OCI-LY7 (cell line): ENCODE results near the gene ATXN1. TPM values are rescaled to one million over a fixed set of nuclear protein-coding genes. Genes with fewer than 3 reads are reported as not detected.

ENCODE experiments used
- BruUV-seq: library from RNA; stranded (reverse); fragments of 400-500 nt; replicated peaks from 2 replicates; lab custom pipeline; 2021; lab: Mats Ljungman, UMichigan
- CTCF ChIA-PET: fragments of 300-600 bp; sonication (Branson Sonifier 250); formaldehyde crosslinking; loops from one replicate; lab custom pipeline; 2022; ENCODE audit warnings: antibody characterized with exemption; ENCODE audit not compliant: unreplicated experiment; lab: Charles Lee
- POLR2A ChIA-PET: fragments of 300-600 bp; sonication (Branson Sonifier 250); formaldehyde crosslinking; loops from one replicate; lab custom pipeline; 2022; ENCODE audit warnings: antibody characterized with exemption; lab: Charles Lee
- DNase-seq: peaks from one replicate; pipeline ENCODE4 v3.0.0-alpha.2; 2015; ENCODE audit warnings: low spot score
- H2AFZ ChIP-seq: fragments of 200-600 bp; sonication (generic), shearing (Covaris generic); 2 replicates; pipeline ENCODE4 v1.6.1; 2014; ENCODE audit warnings: mild to moderate bottlenecking, antibody characterized with exemption, low read length, moderate library complexity
- H3K27ac ChIP-seq: fragments of 200-600 bp; sonication (generic); 2 replicates; pipeline ENCODE4 v1.5.1; 2014; ENCODE audit warnings: mixed run types, low read depth, mild to moderate bottlenecking, moderate library complexity, low read length, inconsistent platforms; ENCODE audit not compliant: poor library complexity, severe bottlenecking
- H3K36me3 ChIP-seq: fragments of 200-600 bp; sonication (generic); 2 replicates; pipeline ENCODE4 v1.6.1; 2014; ENCODE audit warnings: mild to moderate bottlenecking, antibody characterized with exemption, low read length, moderate library complexity, mixed read lengths; ENCODE audit not compliant: insufficient read depth
- H3K4me1 ChIP-seq: fragments of 200-600 bp; sonication (generic); 2 replicates; pipeline ENCODE4 v1.5.1; 2014; ENCODE audit warnings: mild to moderate bottlenecking, low read length; ENCODE audit not compliant: insufficient read depth, poor library complexity, severe bottlenecking
- H3K4me2 ChIP-seq: fragments of 200-600 bp; sonication (generic); 2 replicates; pipeline ENCODE4 v1.6.1; 2014; ENCODE audit warnings: mild to moderate bottlenecking, low read length
- H3K4me3 ChIP-seq: fragments of 200-600 bp; sonication (generic); 2 replicates; pipeline ENCODE4 v1.5.1; 2014; ENCODE audit warnings: mild to moderate bottlenecking, low read depth, low read length; ENCODE audit not compliant: poor library complexity, severe bottlenecking
- H3K79me2 ChIP-seq: fragments of 200-600 bp; sonication (generic); 2 replicates; pipeline ENCODE4 v1.6.1; 2016; ENCODE audit warnings: low read depth, mild to moderate bottlenecking, low read length, moderate library complexity, mixed read lengths; ENCODE audit not compliant: insufficient read depth
- H3K9me2 ChIP-seq: fragments of 200-600 bp; sonication (generic); 2 replicates; pipeline ENCODE4 v1.6.1; 2016; ENCODE audit warnings: mild to moderate bottlenecking, low read length, mixed read lengths; ENCODE audit not compliant: insufficient read depth
- H3K9me3 ChIP-seq: fragments of 200-600 bp; sonication (generic); 2 replicates; pipeline ENCODE4 v1.6.1; 2014; ENCODE audit warnings: mild to moderate bottlenecking, mixed run types, low read length, mixed read lengths
- H4K20me1 ChIP-seq: fragments of 200-600 bp; sonication (generic); 2 replicates; pipeline ENCODE4 v1.6.1; 2014; ENCODE audit warnings: mild to moderate bottlenecking, antibody characterized with exemption, low read length, moderate library complexity, mixed read lengths; ENCODE audit not compliant: insufficient read depth
- EZH2phosphoT487 ChIP-seq: fragments of 200-600 bp; sonication (generic); IDR thresholded peaks from 2 replicates; pipeline ENCODE4 v1.6.1; 2018; ENCODE audit warnings: low read depth, borderline replicate concordance, mild to moderate bottlenecking, mixed run types, antibody characterized with exemption, low read length, moderate library complexity, mixed read lengths
- intact Hi-C: fragments of 100-400 bp; cut with micrococcal nuclease; formaldehyde crosslinking; loops from one replicate; pipeline ENCODE4 v1.10.0; 2022; ENCODE audit not compliant: unreplicated experiment
- total RNA-seq, 2 experiments: library from RNA; depleted of rRNA in 1 of 2; stranded (reverse); fragments of >200 nt in 1 of 2; shearing (Covaris generic) in 1 of 2; gene quantifications; 2 replicates each; pipeline ENCODE4 v1.2.3, GENCODE V29; 2014 to 2022
- TF ChIP-seq, protein P1 (sequence below): fragments of 200-600 bp; sonication (generic); conservative IDR thresholded peaks from 2 replicates; pipeline ENCODE4 v1.5.1; 2014; ENCODE audit warnings: mild to moderate bottlenecking, antibody characterized with exemption, low read length, moderate library complexity, mixed read lengths

Gene ATXN1
- total RNA-seq, 2 experiments from 2014 or later, result not detected

DNA sequence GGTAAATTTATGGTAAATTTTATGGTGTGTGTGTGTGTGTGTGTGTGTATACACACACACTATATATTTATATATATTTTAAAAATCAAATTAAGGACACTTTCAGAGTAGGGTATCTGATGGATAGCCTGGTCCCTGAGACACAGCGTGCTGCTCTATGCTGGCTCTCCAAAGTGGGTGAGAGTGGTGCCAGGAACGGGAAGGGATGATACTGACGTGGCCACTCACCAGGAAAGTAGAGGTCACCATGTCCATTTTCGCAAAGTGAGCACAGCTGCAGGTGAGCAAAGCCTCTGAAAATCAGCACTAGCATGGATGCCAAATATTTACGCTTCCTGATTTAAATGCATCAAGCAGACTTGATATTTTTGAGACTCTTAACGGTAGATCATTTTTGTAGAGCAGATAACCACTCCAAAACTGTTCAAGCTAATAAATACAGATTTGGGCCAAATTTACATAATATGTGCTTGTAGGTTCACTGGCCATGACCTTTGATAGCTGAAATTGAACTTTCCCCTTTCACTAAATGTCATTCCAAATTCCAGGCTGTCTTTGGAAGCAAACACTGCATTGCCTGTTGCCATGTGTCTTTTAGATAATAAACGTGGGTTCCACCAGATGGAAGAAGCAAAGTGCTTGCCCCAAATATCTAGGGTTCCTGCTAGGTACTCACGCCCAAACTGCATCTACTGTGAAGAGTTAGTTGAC lies 116.6 kb downstream of the ATXN1 start:
- H3K9me2 ChIP-seq, result no peaks in the 10 kb centered on the region
- H3K4me1 ChIP-seq, result no peaks in the 10 kb centered on the region
- H3K9me3 ChIP-seq, result no peaks in the 10 kb centered on the region
- intact Hi-C loops, result no loop called here
- no peak overlapping the region for H2AFZ ChIP-seq
- no peaks in the 10 kb centered on the region for H3K79me2 ChIP-seq
- H4K20me1 ChIP-seq, result no peaks in the 10 kb centered on the region
- no peak overlapping the region for H3K4me2 ChIP-seq
- TF ChIP-seq, protein P1, sequence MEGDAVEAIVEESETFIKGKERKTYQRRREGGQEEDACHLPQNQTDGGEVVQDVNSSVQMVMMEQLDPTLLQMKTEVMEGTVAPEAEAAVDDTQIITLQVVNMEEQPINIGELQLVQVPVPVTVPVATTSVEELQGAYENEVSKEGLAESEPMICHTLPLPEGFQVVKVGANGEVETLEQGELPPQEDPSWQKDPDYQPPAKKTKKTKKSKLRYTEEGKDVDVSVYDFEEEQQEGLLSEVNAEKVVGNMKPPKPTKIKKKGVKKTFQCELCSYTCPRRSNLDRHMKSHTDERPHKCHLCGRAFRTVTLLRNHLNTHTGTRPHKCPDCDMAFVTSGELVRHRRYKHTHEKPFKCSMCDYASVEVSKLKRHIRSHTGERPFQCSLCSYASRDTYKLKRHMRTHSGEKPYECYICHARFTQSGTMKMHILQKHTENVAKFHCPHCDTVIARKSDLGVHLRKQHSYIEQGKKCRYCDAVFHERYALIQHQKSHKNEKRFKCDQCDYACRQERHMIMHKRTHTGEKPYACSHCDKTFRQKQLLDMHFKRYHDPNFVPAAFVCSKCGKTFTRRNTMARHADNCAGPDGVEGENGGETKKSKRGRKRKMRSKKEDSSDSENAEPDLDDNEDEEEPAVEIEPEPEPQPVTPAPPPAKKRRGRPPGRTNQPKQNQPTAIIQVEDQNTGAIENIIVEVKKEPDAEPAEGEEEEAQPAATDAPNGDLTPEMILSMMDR, result no peak
- no peak for TF ChIP-seq EZH2phosphoT487
- H3K36me3 ChIP-seq, result no peaks in the 10 kb centered on the region
- no peak for DNase-seq
- no peak overlapping the region for H3K27ac ChIP-seq
- ChIA-PET CTCF (no interaction called here), POLR2A (interaction anchor here (0.5 to 3.4 kb wide), 2 partner anchors 10 to 297 kb away, joined by 3 to 10 read pairs; no protein-coding TSS in a partner anchor)
- no peak overlapping the region for H3K4me3 ChIP-seq
- BruUV-seq, result no TSS peak

DNA sequence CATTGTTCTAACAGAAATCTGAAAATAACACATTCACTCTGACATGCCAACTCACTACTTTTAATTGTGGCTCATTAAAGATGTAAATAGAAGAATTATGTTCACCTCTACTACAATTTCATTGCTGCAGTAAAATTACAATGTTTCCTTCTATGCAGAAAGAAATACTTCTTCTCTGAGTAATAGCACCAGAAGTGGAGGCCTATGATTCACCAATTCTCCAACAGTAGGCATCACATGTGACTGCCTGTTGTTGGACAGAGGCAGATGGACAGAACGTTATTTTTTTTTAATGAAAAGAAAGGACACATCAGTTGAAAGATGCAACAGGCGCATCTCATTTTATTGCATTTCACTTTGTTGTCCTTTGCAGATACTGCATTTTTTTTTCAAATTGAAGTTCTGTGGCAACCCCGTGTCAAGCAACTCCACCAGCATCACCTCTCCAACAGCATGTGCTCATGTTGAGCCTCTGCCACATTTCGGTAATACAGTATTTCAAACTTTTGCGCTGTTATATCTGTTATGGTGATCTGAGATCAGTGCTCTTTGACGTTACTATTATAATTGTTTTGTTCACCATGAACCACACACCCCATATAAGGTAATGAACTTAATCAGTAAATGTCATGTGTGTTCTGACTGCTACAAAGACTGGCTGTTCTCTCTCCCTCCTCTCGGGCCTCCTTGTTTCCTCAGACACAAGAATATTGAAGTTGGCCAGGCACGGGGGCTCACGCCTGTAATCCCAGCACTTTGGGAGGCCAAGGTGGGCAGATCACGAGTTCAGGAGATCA lies 121.4 kb downstream of the ATXN1 start:
- Histone ChIP-seq H3K27ac (no peak overlapping the region), H3K36me3 (no peaks in the 10 kb centered on the region), H3K79me2 (no peaks in the 10 kb centered on the region), H3K9me3 (no peaks in the 10 kb centered on the region), H3K4me3 (no peak overlapping the region), H3K4me1 (no peaks in the 10 kb centered on the region), H2AFZ (no peak overlapping the region), H3K4me2 (no peak overlapping the region), H3K9me2 (no peaks in the 10 kb centered on the region), H4K20me1 (no peaks in the 10 kb centered on the region)
- DNase-seq, result no peak
- CTCF ChIA-PET, result no interaction called here
- TF ChIP-seq, protein P1, result no peak
- TF ChIP-seq EZH2phosphoT487, result no peak
- intact Hi-C loops, result no loop called here
- BruUV-seq, result no TSS peak
- POLR2A ChIA-PET, result interaction anchor here (0.7 to 1.5 kb wide), 2 partner anchors 15 to 126 kb away, joined by 3 read pairs; no protein-coding TSS in a partner anchor

DNA sequence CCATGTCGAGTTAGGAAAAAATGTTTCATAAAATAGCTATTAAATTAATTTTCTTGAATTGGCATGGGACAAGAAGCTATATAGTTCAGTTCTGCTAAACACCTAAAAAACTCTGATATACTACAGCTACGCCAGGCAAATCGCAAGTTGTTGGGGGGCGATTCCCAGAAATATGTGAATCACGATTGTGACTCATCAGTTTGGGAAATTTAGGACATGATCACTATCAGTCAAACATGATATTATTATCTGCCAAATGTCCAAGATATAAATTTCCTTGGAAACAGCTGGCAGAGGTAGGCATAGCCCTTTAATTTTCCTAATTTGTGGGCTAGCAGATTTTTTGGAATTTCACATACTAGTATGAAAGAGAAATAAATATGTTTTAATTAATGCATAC lies 123.6 kb downstream of the ATXN1 start:
- no peak overlapping the region for H3K27ac ChIP-seq
- ChIA-PET POLR2A (interaction anchor here (0.7 to 1.3 kb wide), 2 partner anchors 8 to 142 kb away, joined by 5 to 6 read pairs; no protein-coding TSS in a partner anchor), CTCF (no interaction called here)
- H3K4me3 ChIP-seq, result no peak overlapping the region
- no peaks in the 10 kb centered on the region for H3K9me3 ChIP-seq
- no peak overlapping the region for H3K4me2 ChIP-seq
- DNase-seq, result no peak
- no peaks in the 10 kb centered on the region for H3K4me1 ChIP-seq
- H2AFZ ChIP-seq, result no peak overlapping the region
- BruUV-seq, result no TSS peak
- H3K9me2 ChIP-seq, result no peaks in the 10 kb centered on the region
- no peaks in the 10 kb centered on the region for H3K36me3 ChIP-seq
- no peaks in the 10 kb centered on the region for H3K79me2 ChIP-seq
- TF ChIP-seq, protein P1, result no peak
- no peak for TF ChIP-seq EZH2phosphoT487
- intact Hi-C loops, result no loop called here
- no peaks in the 10 kb centered on the region for H4K20me1 ChIP-seq
